AG04449 (cell line): ENCODE measurements around the gene MAML2.

Experiments
- CTCF ChIA-PET: fragments of 350-600 bp; formaldehyde crosslinking; extraction: SDS; loops from one replicate; lab custom pipeline; 2021; ENCODE audit warnings: antibody characterized with exemption; lab: Yijun Ruan, JAX
- POLR2A ChIA-PET: fragments of 400-600, 350-600 bp; formaldehyde crosslinking; extraction: SDS; loops from one replicate; lab custom pipeline; 2020; ENCODE audit warnings: antibody characterized with exemption, inconsistent platforms; lab: Yijun Ruan, JAX
- DNase-seq: peaks from one replicate; pipeline ENCODE4 v3.0.0-alpha.2; 2010; ENCODE audit warnings: low read depth, low spot score
- H3K4me3 ChIP-seq: 2 replicates; pipeline ENCODE4 v1.5.1; 2011; ENCODE audit warnings: low read depth, mild to moderate bottlenecking, control low read depth, low read length
- CTCF ChIP-seq: IDR thresholded peaks from one replicate; pipeline ENCODE4 v1.5.1; 2011; ENCODE audit warnings: mild to moderate bottlenecking, moderate library complexity, low read length, control low read depth, inconsistent platforms; ENCODE audit not compliant: insufficient read depth; ENCODE audit errors: missing control alignments

MAML2 gene

GRCh38 chr11:96317571-96317970 is 25.4 kb downstream of the MAML2 start:
- no peak overlapping the region for H3K4me3 ChIP-seq
- no peak for TF ChIP-seq CTCF
- ChIA-PET CTCF (interaction anchor here (1.6 kb wide), 1 partner anchor 25 kb away, joined by 5 read pairs; the partner anchor contains the start of gene MAML2), POLR2A (no interaction called here)
- no peak for DNase-seq

GRCh38 chr11:96316869-96317268 is 26.1 kb downstream of the MAML2 start:
- CTCF ChIA-PET = interaction anchor here (1.6 kb wide), 1 partner anchor 26 kb away, joined by 5 read pairs; the partner anchor contains the start of gene MAML2
- POLR2A ChIA-PET = interaction anchor here (0.7 kb wide), 1 partner anchor 144 kb away, joined by 3 read pairs; no protein-coding TSS in a partner anchor
- TF ChIP-seq CTCF = no peak
- no peak overlapping the region for H3K4me3 ChIP-seq
- no peak for DNase-seq

- no peak for TF ChIP-seq CTCF
- CTCF ChIA-PET = interaction anchor here (1.0 to 2.1 kb wide), 2 partner anchors 28 to 78 kb away, joined by 3 to 8 read pairs; partner anchors contain the start of gene MAML2
- POLR2A ChIA-PET = no interaction called here
- no peak overlapping the region for H3K4me3 ChIP-seq
- no peak for DNase-seq
Observed at GRCh38 chr11:96315476-96315875, 27.5 kb downstream of the MAML2 start.

GRCh38 chr11:96314326-96315020 is 28.5 kb downstream of the MAML2 start:
- H3K4me3 ChIP-seq = no peak overlapping the region
- TF ChIP-seq CTCF = no peak
- no peak for DNase-seq
- CTCF ChIA-PET = interaction anchor here (1.0 to 2.1 kb wide), 3 partner anchors 15 to 79 kb away, joined by 3 to 8 read pairs (median 3); partner anchors contain the start of gene MAML2
- POLR2A ChIA-PET = no interaction called here

GRCh38 chr11:96313163-96313562 is 29.8 kb downstream of the MAML2 start:
- TF ChIP-seq CTCF = no peak
- POLR2A ChIA-PET = interaction anchor here (0.7 kb wide), 1 partner anchor 48 kb away, joined by 3 read pairs; no protein-coding TSS in a partner anchor
- CTCF ChIA-PET = interaction anchor here (1.9 to 2.5 kb wide), 2 partner anchors 9 to 29 kb away, joined by 5 to 10 read pairs; no protein-coding TSS in a partner anchor
- no peak for DNase-seq
- no peak overlapping the region for H3K4me3 ChIP-seq

- H3K4me3 ChIP-seq = no peak overlapping the region
- CTCF ChIA-PET = interaction anchor here (0.7 to 2.5 kb wide), 7 partner anchors 11 to 147 kb away, joined by 3 to 10 read pairs (median 4); no protein-coding TSS in a partner anchor
- peak; percentile 53 for DNase-seq
- TF ChIP-seq CTCF = no peak
- POLR2A ChIA-PET = interaction anchor here (1.4 kb wide), 1 partner anchor 32 kb away, joined by 4 read pairs; the partner anchor contains the start of gene MAML2
Observed at GRCh38 chr11:96311120-96311568, 31.9 kb downstream of the MAML2 start.
